ENCODE measurements around the gene CACNA1S. TPM values are rescaled to one million over a fixed set of nuclear protein-coding genes. Genes with fewer than 3 reads are reported as not detected.

The CACNA1S gene
- total RNA-seq, 3 donors from 2014 or later = not detected

GRCh38 chr1:201021630-201022492, 90.4 kb downstream of the CACNA1S start:
- peak overlapping the region in 2 of 3 donors; percentile 59 to 84 for H3K4me3 ChIP-seq
- TF ChIP-seq POLR2A (IDR thresholded peaks at IDR 0.05) = no peak
- TF ChIP-seq POLR2AphosphoS5 (IDR thresholded peaks at IDR 0.05) = no peak
- no peak for TF ChIP-seq CTCF (IDR thresholded peaks at IDR 0.05)
- no peaks in the 10 kb centered on the region for H3K36me3 ChIP-seq
- no peak for DNase-seq (ENCODE audit: low spot score in 2 of 2)
- H3K27ac ChIP-seq = no peak overlapping the region
- H3K9me3 ChIP-seq = no peaks in the 10 kb centered on the region
- intact Hi-C loops (cut with DNase I; ENCODE audit: low total_unique reads) = no loop called here
- no peaks in the 10 kb centered on the region for H3K27me3 ChIP-seq
- H3K4me1 ChIP-seq = no peaks in the 10 kb centered on the region

DNA sequence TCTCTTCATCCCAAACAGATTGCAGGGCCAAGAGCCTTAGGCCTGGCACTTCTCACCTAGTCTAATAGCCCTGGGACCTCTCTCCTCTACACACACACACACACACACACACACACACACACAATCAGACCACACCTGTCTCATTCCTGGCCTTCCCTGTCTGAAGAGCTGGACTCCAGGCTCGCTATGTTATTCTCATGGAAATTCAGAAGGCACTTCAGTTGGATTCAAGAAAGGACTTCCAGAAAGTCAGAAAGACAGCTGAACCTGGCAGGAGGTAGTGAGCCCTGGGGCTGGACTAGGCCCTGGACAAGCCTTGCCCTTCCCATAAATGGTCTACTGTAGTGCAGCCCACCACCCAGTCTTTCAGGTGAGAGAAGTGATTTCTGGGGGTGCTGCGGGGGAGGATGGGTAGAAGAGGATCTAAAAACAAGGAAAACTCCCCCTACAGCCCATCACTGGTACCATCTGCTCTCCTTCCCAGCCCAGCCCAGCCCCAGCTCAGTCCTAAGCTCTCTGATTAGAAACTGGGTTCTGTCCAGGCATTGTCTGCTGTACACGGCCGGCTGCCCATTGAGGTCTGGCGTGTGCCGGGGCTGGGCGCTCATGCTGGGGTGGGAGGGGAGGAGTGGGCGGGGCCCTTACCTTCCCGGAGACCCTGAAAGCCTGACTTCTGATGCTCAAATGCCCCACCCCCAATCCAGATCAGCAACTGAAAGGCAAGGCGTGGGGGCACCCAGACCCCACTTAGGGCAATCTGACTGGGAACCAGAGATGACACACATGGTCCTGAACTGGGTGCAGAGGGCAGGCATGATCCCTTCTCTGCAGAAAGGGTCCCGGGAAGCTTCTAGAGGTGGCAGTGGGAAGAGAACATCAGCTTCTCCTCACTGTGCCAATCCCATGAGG, 91.3 kb downstream of the CACNA1S start:
- Histone ChIP-seq H3K27ac (no peak overlapping the region), H3K4me3 (no peak overlapping the region), H3K27me3 (no peaks in the 10 kb centered on the region), H3K4me1 (no peaks in the 10 kb centered on the region), H3K36me3 (no peaks in the 10 kb centered on the region), H3K9me3 (no peaks in the 10 kb centered on the region)
- DNase-seq (ENCODE audit: low spot score in 2 of 2) = no peak
- intact Hi-C loops (cut with DNase I; ENCODE audit: low total_unique reads) = no loop called here
- no peak for TF ChIP-seq POLR2A (IDR thresholded peaks at IDR 0.05)
- no peak for TF ChIP-seq CTCF (IDR thresholded peaks at IDR 0.05)
- no peak for TF ChIP-seq POLR2AphosphoS5 (IDR thresholded peaks at IDR 0.05)

DNA sequence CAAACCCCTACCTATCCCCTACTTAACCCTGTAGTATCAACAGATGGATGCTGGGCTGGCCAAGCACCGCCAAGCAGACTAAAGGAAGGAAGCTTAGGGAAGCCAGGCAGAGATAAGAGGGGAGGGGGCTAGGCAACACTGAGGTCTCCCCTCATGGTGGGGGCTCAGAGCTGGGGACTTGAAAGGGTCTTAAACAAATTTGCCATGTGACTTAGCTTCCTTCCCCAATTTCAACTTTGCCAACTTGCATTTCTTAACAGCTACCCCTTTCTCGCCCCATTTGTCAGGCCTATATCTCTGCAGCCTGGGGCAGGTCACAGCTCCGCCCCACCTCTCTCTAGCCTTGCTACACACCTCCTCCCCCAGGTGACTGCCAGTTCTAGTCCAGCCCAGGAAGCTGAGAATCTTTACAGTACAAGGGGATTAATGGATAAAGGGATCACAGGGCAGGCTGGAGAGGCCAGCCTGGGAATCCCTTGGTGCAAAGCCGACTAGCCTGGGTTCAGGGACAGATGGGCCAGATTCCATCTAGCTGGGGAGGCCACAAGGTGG, 92.1 kb downstream of the CACNA1S start:
- no peak for DNase-seq (ENCODE audit: low spot score in 2 of 2)
- Histone ChIP-seq H3K9me3 (no peaks in the 10 kb centered on the region), H3K36me3 (no peaks in the 10 kb centered on the region), H3K27ac (no peak overlapping the region), H3K27me3 (no peaks in the 10 kb centered on the region), H3K4me1 (no peaks in the 10 kb centered on the region), H3K4me3 (no peak overlapping the region)
- TF ChIP-seq CTCF (IDR thresholded peaks at IDR 0.05) (no peak), POLR2AphosphoS5 (IDR thresholded peaks at IDR 0.05) (no peak), POLR2A (IDR thresholded peaks at IDR 0.05) (no peak)
- intact Hi-C loops (cut with DNase I; ENCODE audit: low total_unique reads) = no loop called here

DNA sequence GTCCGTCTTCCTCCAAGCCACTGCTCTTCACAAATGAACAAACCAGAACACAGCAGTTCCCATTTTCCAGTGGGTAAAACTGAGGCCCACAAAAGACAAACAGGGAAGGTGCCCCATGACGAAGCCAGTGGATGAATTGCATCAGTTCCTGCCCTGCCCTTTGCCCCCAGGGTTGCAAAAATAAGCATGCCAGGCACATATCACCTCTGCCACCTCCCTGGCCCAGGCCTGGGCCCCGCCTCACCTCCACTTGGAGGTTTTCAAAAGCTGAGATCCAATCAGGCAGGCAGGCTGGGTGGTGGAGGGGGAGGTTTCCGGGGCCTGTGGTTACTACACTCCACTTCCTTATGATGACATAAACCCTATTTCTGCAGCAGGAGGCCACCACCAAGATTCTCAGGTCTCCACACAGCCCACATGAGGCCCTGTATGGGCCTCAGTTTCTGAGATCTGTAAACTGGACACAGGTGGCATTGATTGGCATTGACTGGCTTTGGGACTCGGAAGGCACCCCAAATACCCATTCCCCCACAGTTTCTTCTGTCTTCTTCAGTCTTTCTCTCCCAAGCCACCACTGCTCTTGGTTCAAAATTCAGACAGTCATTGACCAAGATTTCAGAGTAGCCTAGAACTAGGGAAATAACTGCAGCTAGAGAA, 92.8 kb downstream of the CACNA1S start:
- H3K4me1 ChIP-seq = no peaks in the 10 kb centered on the region
- no peak overlapping the region for H3K27ac ChIP-seq
- H3K9me3 ChIP-seq = no peaks in the 10 kb centered on the region
- intact Hi-C loops (cut with DNase I; ENCODE audit: low total_unique reads) = loop anchor here (10.0 kb wide), 1 partner anchor 935 kb away; the partner anchor contains the start of gene TIMM17A
- TF ChIP-seq CTCF (IDR thresholded peaks at IDR 0.05) = no peak
- TF ChIP-seq POLR2AphosphoS5 (IDR thresholded peaks at IDR 0.05) = no peak
- no peaks in the 10 kb centered on the region for H3K36me3 ChIP-seq
- H3K27me3 ChIP-seq = peaks cover 0 to 4% of the 10 kb centered on the region in 2 donors
- DNase-seq (ENCODE audit: low spot score in 2 of 2) = peak in 1 of 2 donors; percentile 40
- H3K4me3 ChIP-seq = no peak overlapping the region
